SU-DHL-6 (cell line): ENCODE results near the gene PIP5K1B.

Source experiments
- H2AFZ ChIP-seq: fragments of 200-600 bp; sonication (generic); 2 replicates; pipeline ENCODE4 v1.6.1; 2014; ENCODE audit warnings: low read depth, mild to moderate bottlenecking, moderate library complexity, mixed read lengths, antibody characterized with exemption, low read length; ENCODE audit not compliant: severe bottlenecking
- H3F3A ChIP-seq: fragments of 200-600 bp; shearing (Covaris generic); 2 replicates; pipeline ENCODE4 v1.6.0; 2016; ENCODE audit warnings: antibody characterized with exemption, mild to moderate bottlenecking; ENCODE audit not compliant: insufficient read depth
- H3K27ac ChIP-seq: fragments of 200-600 bp; sonication (generic); 2 replicates; pipeline ENCODE4 v1.5.1; 2016; ENCODE audit warnings: low read depth, mild to moderate bottlenecking, low read length, moderate library complexity, mixed read lengths
- H3K27me3 ChIP-seq: fragments of 200-600 bp; sonication (generic), shearing (Covaris generic); 2 replicates; pipeline ENCODE4 v1.6.0; 2014; ENCODE audit warnings: mild to moderate bottlenecking, low read length
- H3K36me3 ChIP-seq: fragments of 200-600 bp; sonication (generic); 2 replicates; pipeline ENCODE4 v1.6.1; 2014; ENCODE audit warnings: mild to moderate bottlenecking, low read length, mixed read lengths
- H3K4me2 ChIP-seq: fragments of 300-600, 200-600 bp; shearing (Covaris generic), sonication (generic); 2 replicates; pipeline ENCODE4 v1.6.0; 2014; ENCODE audit warnings: low read length, low read depth, mild to moderate bottlenecking; ENCODE audit not compliant: poor library complexity, severe bottlenecking
- H3K4me3 ChIP-seq: fragments of 200-600 bp; sonication (generic); 2 replicates; pipeline ENCODE4 v1.5.1; 2014; ENCODE audit warnings: antibody characterized with exemption, low read length, mild to moderate bottlenecking, mixed read lengths; ENCODE audit not compliant: insufficient read depth, poor library complexity, severe bottlenecking
- H3K79me2 ChIP-seq: fragments of 200-600 bp; sonication (generic); 2 replicates; pipeline ENCODE4 v1.6.1; 2014; ENCODE audit warnings: mild to moderate bottlenecking, low read length, moderate library complexity; ENCODE audit not compliant: insufficient read depth
- H3K9ac ChIP-seq: fragments of 200-600 bp; sonication (generic); 2 replicates; pipeline ENCODE4 v1.7.0; 2014; ENCODE audit warnings: mild to moderate bottlenecking, low read length
- H3K9me2 ChIP-seq: fragments of 200-600 bp; sonication (generic); replicated peaks from 2 replicates; pipeline ENCODE4 v1.6.1; 2014; ENCODE audit warnings: low read length; ENCODE audit not compliant: insufficient read depth
- H3K9me3 ChIP-seq: fragments of 200-600 bp; sonication (generic); 2 replicates; pipeline ENCODE4 v1.6.1; 2014; ENCODE audit warnings: low read length, mixed read lengths; ENCODE audit not compliant: insufficient read depth
- H4K20me1 ChIP-seq: fragments of 200-600 bp; sonication (generic); 2 replicates; pipeline ENCODE4 v1.6.1; 2014; ENCODE audit warnings: low read depth, mild to moderate bottlenecking, antibody characterized with exemption, low read length, moderate library complexity, mixed read lengths
- CTCF ChIP-seq: fragments of 200-600 bp; sonication (generic); IDR thresholded peaks from one replicate; pipeline ENCODE4 v1.5.1; 2017; ENCODE audit warnings: antibody characterized with exemption, mild to moderate bottlenecking, low read length, moderate library complexity; ENCODE audit not compliant: insufficient read depth, poor library complexity, severe bottlenecking
- EZH2phosphoT487 ChIP-seq: fragments of 200-600 bp; sonication (generic), shearing (Covaris generic); conservative IDR thresholded peaks from 2 replicates; pipeline ENCODE4 v1.6.1; 2018; ENCODE audit warnings: mild to moderate bottlenecking, antibody characterized with exemption, low read length, moderate library complexity, mixed read lengths

PIP5K1B gene

GRCh38 chr9:68702493-68702892, 2.5 kb upstream of the PIP5K1B start:
- Histone ChIP-seq H3K36me3 (no peaks in the 10 kb centered on the region), H3K4me3 (no peak overlapping the region), H3K4me2 (no peak overlapping the region), H3K9me2 (no peaks in the 10 kb centered on the region), H3K9ac (no peak overlapping the region), H3K79me2 (no peaks in the 10 kb centered on the region), H4K20me1 (no peaks in the 10 kb centered on the region), H2AFZ (no peak overlapping the region), H3K9me3 (no peaks in the 10 kb centered on the region), H3K27ac (no peak overlapping the region), H3F3A (no peaks in the 10 kb centered on the region), H3K27me3 (no peaks in the 10 kb centered on the region)
- TF ChIP-seq CTCF (no peak), EZH2phosphoT487 (no peak)

GRCh38 chr9:68703672-68704071, 1.4 kb upstream of the PIP5K1B start:
- H3F3A ChIP-seq: no peaks in the 10 kb centered on the region
- no peaks in the 10 kb centered on the region for H3K27me3 ChIP-seq
- H2AFZ ChIP-seq: no peak overlapping the region
- no peak overlapping the region for H3K27ac ChIP-seq
- TF ChIP-seq EZH2phosphoT487 (no peak), CTCF (no peak)
- H3K4me2 ChIP-seq: no peak overlapping the region
- no peak overlapping the region for H3K4me3 ChIP-seq
- no peak overlapping the region for H3K9ac ChIP-seq
- H3K36me3 ChIP-seq: no peaks in the 10 kb centered on the region
- H4K20me1 ChIP-seq: peaks cover 4% of the 10 kb centered on the region; the same call in 1 of the 2 replicates
- no peaks in the 10 kb centered on the region for H3K9me3 ChIP-seq
- H3K9me2 ChIP-seq: no peaks in the 10 kb centered on the region
- H3K79me2 ChIP-seq: no peaks in the 10 kb centered on the region

- Histone ChIP-seq H3K9me2 (no peaks in the 10 kb centered on the region), H3K36me3 (no peaks in the 10 kb centered on the region), H3K27me3 (no peaks in the 10 kb centered on the region), H3K27ac (no peak overlapping the region), H2AFZ (peak overlapping the region; percentile 90), H3K4me3 (peak overlapping the region; percentile 58), H3K79me2 (no peaks in the 10 kb centered on the region), H3K4me2 (peak overlapping the region; percentile 68), H3K9ac (peak overlapping the region; percentile 57), H3F3A (no peaks in the 10 kb centered on the region), H4K20me1 (peaks cover 4% of the 10 kb centered on the region; the same call in 1 of the 2 replicates), H3K9me3 (no peaks in the 10 kb centered on the region)
- TF ChIP-seq EZH2phosphoT487: no peak
- no peak for TF ChIP-seq CTCF
Observed at GRCh38 chr9:68704498-68704813, 584 bp upstream of the PIP5K1B start.
